Glutamatergic neuron (in vitro differentiated cells): ENCODE data around the gene ZNF792. TPM values are rescaled to one million over a fixed set of nuclear protein-coding genes. Genes with fewer than 3 reads are reported as not detected.

Experiments used
- DNase-seq: peaks from one replicate; pipeline ENCODE4 v3.0.0; 2022
- H3K27ac Mint-ChIP-seq: one replicate; pipeline ENCODE4 v1.8.0; 2020; ENCODE audit warnings: mild to moderate bottlenecking, mixed read lengths, inconsistent platforms; ENCODE audit not compliant: unreplicated experiment
- H3K27me3 Mint-ChIP-seq: one replicate; pipeline ENCODE4 v1.8.0; 2020; ENCODE audit warnings: mild to moderate bottlenecking, moderate library complexity, mixed read lengths, inconsistent platforms; ENCODE audit not compliant: unreplicated experiment
- H3K36me3 Mint-ChIP-seq: one replicate; pipeline ENCODE4 v1.8.0; 2020; ENCODE audit warnings: mild to moderate bottlenecking, mixed read lengths, inconsistent platforms; ENCODE audit not compliant: unreplicated experiment
- H3K4me1 Mint-ChIP-seq: one replicate; pipeline ENCODE4 v1.8.0; 2020; ENCODE audit warnings: mild to moderate bottlenecking, low read depth, mixed read lengths, inconsistent platforms; ENCODE audit not compliant: unreplicated experiment
- H3K4me3 Mint-ChIP-seq: one replicate; pipeline ENCODE4 v1.8.0; 2020; ENCODE audit warnings: mild to moderate bottlenecking, mixed read lengths, inconsistent platforms; ENCODE audit not compliant: unreplicated experiment
- H3K9me3 Mint-ChIP-seq: one replicate; pipeline ENCODE4 v1.8.0; 2020; ENCODE audit warnings: mild to moderate bottlenecking, moderate library complexity, mixed read lengths, inconsistent platforms; ENCODE audit not compliant: unreplicated experiment
- CTCF ChIP-seq: fragments of 200-600 bp; sonication (generic); IDR thresholded peaks from one replicate; pipeline ENCODE4 v1.5.0; 2021; ENCODE audit not compliant: partially characterized antibody, unreplicated experiment
- long read RNA-seq: library from polyadenylated mRNA; unstranded; transcript quantifications from one replicate; pipeline ENCODE4 v2.0.0, GENCODE V29; 2020; ENCODE audit not compliant: unreplicated experiment
- total RNA-seq: library from RNA; stranded (reverse); fragmentation: NEBNext Ultra II Directional; extraction: Animal tissue kit (Norgen Biotek cat#: 25700); gene quantifications from one replicate; pipeline ENCODE4 v1.2.1, GENCODE V29; 2021; ENCODE audit not compliant: unreplicated experiment

Gene ZNF792
- total RNA-seq: 6.4 TPM
- long read RNA-seq, partial matches to known transcripts: 0 of 1 reads
- long read RNA-seq, other reads (novel, unspliced or antisense): 0 of 1 reads

GRCh38 chr19:34963573-34964406 lies at the start of gene ZNF792:
TSS of gene ZNF792 (minus strand) at chr19:34964229. CDS start at chr19:34963662, 567 bp downstream.
- H3K4me1 Mint-ChIP-seq: peaks cover 2% of the 10 kb centered on the region

DNA sequence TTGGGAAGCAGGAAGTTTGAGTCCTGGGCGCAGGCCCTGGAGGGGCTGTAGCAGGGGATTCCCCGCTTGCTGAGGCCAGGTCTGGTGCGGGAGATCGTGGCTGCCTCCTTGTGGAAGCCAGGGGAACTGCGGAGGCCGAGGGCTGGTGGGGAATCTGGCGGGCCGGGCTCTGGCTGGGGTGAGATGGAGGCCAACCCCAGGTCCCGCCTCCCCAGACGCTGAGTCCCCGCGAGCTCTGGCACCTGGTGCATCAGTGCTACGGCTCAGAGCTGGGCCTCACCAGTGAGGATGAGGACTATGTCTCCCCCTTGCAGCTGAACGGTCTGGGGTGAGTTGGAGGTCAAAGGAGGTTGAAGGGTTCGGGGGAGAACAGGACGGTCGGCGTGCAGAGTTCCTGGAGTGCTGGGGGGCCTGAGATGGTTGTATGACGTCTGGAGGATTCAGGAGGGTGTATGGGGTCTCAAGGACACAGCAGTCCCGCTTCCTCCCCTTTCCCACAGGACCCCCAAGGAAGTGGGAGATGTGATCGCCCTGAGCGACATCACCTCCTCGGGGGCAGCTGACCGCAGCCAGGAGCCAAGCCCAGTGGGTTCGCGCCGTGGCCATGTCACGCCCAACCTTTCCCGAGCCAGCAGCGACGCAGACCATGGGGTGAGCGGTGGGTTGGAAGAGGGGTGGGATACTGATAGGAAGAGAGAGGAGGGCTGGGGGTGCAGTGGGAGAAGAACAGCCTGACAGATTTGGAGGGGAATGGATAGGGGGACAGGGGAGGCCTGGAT lies 49.2 kb upstream of the ZNF792 start:
- no peaks in the 10 kb centered on the region for H3K36me3 Mint-ChIP-seq
- peak; percentile 80 for DNase-seq
- TF ChIP-seq CTCF: peak; percentile 91
- no peaks in the 10 kb centered on the region for H3K4me1 Mint-ChIP-seq
- H3K27ac Mint-ChIP-seq: no peak overlapping the region
- peaks cover 7% of the 10 kb centered on the region for H3K27me3 Mint-ChIP-seq
- H3K4me3 Mint-ChIP-seq: no peak overlapping the region
- peaks cover 6% of the 10 kb centered on the region for H3K9me3 Mint-ChIP-seq

More at GRCh38 chr19:34963573-34964406, at the start of gene ZNF792:
- peak within 1 kb of the TSS; percentile 2 for H3K27ac Mint-ChIP-seq
- peak; percentile 83 for DNase-seq
- H3K36me3 Mint-ChIP-seq: peaks cover 25% of the 10 kb centered on the region
- peak within 1 kb of the TSS; percentile 91 for H3K4me3 Mint-ChIP-seq
- no peak for TF ChIP-seq CTCF
- H3K9me3 Mint-ChIP-seq: peaks cover 14% of the 10 kb centered on the region
- peaks cover 8% of the 10 kb centered on the region for H3K27me3 Mint-ChIP-seq

DNA sequence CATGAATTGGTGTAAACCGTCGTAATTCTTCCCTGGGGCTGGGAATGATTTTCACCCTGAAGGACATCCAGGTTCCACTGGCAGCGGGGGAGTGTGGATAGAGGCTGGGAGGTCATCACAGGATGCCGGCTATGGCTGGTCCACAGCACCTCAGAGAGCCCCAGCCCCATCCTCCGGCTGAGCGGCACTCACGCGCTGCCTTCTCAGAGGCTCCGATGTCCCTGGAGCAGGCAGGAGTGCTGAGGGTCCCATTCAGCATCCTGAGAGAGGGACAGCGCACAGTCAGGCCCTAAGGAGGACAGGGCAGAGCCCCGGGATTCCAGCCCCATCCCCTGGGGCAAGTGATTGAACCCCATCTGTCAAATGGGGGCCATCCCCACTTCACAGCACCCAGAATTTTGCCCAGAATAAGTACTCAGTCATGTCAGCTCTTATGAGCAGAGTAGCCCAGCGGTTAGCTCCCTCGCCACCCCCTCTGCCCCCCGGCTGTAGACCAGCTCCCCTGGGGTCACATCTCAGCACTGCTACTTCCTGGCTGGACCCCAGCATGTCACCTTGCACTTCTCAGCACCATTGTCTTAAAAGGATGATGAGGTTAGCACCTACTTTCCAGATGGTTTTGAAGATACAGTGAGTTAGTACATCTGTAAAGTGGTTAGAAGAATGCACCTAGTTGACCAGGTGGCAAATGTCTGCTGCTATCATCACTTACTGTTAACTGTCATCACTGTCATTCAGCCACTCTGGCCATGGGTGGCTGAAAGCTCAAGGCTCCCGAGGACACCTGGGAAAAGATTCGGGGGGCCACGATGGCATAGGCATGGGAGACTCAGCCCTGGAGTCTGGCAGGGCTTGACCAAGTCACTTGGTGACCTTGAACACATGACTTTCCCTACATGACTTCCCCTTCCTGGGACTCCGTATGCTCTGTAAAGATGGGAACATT lies 48.0 kb upstream of the ZNF792 start:
- no peaks in the 10 kb centered on the region for H3K36me3 Mint-ChIP-seq

More for the DNA sequence above, 48.0 kb upstream of the ZNF792 start:
- Mint-ChIP-seq H3K4me1 (no peaks in the 10 kb centered on the region), H3K27me3 (peaks cover 7% of the 10 kb centered on the region), H3K9me3 (peaks cover 5% of the 10 kb centered on the region), H3K27ac (no peak overlapping the region), H3K4me3 (no peak overlapping the region)
- no peak for TF ChIP-seq CTCF
- DNase-seq: no peak
